GM04504 (cell line): ENCODE data around the gene PSAP.

ENCODE experiments used
- DNase-seq: peaks from one replicate; pipeline ENCODE4 v3.0.0-alpha.2; 2012; ENCODE audit warnings: low read depth

PSAP gene

DNA sequence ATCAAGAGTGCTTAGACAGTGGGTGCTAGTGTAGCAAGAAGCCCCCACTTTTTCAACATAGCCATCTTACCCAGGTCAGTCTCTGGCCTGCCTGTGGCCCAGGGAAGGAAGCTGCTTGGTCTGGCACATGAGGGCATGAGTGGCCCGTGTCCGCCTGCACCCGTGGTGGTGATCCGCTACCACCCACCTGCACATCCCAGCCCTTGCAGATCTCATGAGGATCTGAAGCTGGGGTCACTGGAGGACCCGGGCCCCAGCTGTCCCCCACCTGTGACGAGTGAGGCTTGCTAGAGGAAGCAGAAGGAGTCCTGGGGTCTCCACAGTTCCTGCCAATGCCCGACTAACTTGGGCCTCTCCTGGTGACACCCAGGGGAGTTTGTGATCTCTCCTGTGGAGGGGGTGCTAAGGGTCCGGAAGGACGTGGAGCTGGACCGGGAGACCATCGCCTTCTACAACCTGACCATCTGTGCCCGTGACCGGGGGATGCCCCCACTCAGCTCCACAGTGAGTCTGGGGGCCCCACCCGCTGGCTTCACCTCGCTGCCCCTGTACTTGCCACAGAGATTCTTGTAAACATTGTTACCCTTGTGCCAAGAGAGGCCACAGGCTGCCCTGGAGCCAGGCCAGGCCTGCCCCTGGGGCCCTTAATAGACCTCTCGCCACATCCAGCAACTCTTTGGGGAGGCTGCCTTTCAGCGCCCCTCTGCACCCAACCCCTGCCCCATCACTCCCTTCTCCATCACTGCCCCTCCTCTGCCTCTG lies 67.0 kb downstream of the PSAP start:
- no peak for DNase-seq

DNA sequence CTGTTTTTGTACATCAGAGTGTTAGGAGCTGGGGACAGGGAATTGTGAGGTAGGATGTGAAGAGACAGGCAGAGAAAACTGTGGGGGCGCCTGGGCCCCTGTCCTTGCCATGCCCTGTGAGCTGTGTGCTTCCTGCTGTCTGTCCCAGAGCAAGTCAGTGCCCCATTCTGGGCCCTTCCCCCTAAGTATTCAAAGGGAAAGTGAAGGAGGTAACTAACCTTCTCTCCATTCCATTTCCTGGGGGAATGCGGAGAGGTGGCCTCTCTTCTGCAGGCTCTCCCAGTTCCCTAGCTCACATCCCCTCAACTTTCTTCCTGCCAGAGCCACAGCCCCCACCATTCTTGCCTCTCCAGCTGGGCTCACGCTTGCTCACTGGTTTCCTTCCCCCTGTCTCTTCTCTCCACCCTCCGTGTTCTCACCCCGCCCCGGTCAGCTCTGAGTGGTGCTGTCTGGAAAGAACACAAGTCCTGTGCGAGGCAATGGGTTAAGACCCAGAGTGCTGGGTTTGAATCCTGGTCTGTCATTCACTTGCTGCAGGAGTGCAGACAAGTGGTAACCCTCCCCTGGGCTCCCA lies 68.0 kb downstream of the PSAP start:
- no peak for DNase-seq

DNA sequence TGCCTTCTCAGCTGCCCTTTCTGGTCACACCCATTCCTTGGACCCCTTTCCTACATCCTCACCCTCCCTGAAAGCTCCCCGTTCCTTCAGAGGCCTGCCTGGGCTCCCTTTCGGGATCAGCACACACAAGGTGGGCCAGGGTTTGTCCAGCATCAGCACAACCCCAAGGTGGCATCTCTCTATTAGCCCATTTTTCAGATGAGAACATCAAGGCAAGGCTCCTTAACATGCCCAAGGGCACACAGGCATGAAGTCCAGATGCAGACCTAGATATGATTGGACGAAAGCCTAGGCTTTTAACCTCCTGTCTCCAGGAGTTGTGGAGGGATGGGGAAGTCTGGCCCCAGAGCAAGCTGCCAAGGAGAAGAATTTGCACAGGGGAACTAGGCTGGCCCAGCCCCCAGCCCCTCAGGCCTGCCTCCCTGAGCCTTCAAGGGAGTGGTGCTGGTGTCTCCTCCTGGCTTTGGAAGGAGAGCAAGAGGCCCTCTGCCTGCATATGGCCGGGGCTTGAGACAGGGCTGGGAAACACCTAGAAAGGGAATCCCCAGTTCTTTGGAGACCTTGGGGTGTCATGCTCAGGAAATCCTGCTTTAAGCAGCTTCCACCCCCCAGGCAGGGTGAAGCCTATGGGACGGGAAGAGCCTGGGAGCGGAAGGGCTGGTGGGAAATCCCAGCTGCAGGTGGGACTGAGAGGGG lies 68.7 kb downstream of the PSAP start:
- no peak for DNase-seq

DNA sequence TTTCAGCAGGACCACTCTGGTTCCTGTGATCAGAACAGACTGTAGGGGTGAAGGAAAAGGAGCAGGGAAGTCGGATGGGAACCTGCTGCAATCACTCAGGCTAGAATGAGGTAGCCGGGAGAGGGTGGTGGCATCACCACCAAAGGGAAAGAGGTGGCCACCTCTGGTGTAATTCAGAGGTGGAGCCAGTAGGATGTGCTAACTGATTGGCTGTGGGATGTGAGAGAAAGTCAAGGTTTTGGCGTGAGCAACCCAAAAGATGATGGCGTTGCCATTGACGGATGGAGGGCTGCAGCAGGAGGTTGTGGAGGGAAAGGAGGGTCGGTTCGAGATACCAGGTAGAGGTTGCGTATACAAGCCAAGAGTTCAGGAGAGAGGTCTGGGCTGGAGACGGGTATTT lies 70.3 kb downstream of the PSAP start:
- DNase-seq: no peak

DNA sequence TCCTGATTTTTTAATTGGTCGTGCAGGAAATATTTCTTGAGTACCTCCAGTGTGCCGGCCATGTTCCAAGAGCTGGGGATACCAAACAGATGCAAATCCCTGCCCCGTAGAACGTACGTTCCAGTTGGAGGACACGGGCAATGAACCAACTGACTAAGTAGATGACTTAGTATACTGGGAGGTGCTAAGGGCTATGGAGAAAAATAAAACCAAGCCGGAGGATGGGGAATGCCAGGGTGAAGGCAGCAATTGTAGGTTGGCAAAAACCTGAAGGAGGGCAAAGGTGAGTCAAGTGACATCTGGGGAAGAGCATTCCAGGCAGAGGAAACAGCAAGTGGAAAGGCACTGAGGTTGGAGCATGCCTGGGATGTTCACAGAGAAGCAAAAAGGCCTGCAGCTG lies 70.9 kb downstream of the PSAP start:
- DNase-seq: no peak

GRCh38 chr10:71779641-71780040 lies 71.4 kb downstream of the PSAP start:
- DNase-seq: no peak

GRCh38 chr10:71778071-71778825 lies 72.8 kb downstream of the PSAP start:
- DNase-seq: no peak

GRCh38 chr10:71777213-71777985 lies 73.7 kb downstream of the PSAP start:
- DNase-seq: no peak

GRCh38 chr10:71776481-71776925 lies 74.5 kb downstream of the PSAP start:
- no peak for DNase-seq

DNA sequence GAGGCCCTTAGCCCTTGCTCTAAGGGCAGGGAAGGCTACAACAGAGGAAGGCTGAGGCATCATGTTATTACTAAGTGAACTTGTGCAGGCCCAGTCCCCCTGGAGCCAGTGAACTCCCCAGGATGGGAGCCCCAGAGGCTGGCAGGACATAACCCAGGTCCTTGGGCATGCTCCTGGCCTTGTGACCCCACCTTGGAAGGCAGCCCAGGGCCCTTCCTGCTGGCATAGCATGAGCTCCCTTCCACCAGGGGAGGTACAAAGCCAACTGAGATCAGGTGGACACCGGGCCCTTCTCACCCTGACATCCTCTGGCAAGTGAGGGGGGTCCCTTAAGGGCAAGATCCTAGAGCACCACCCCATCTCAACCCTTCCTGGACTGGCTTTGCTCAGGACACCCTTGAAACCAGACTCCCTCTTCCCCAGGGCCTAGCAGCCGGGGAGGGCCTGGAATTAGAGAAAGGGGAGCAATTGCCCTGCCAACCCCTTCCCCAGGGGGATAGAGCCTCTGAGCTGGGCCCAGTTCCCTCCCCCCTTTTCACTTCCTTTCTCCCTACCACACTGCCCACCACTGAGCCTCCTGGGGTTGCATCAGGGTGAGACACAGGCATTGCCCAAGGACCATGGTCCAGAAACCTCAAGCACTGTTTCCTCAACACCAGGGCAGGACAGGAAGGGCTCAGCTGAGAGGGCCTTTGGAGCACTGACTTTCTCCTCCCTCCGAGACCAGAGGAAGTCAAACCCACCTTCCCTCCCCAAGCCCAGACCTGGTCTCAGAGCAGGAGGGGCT lies 75.9 kb downstream of the PSAP start:
- no peak for DNase-seq

- peak; percentile 70 for DNase-seq
Measured at GRCh38 chr10:71773221-71773971, 77.7 kb downstream of the PSAP start, which contains the start of gene VSIR. Gene VSIR (minus strand): TSS chr10:71773520. CDS start chr10:71773439, 81 bp downstream.

DNA sequence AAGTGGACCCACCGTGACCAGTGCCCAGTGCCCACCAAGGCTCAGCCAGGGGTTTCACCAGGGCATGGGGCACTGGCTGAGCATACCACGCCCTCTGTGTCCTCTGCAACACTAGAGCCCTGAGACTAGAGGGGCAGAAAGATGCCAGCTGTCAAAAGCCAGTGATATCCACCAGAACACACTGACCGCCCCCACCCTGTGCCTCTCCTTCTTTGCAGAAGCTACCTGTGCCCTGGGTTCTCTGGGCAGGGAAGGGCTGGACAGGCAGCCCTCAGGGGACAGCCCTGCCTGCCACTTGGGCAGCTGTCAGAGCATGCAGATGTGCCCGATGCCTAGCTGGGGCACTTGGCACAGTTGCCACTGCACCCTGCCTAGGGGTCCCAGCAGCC lies 78.2 kb downstream of the PSAP start:
- no peak for DNase-seq

- DNase-seq: peak; percentile 74
Measured at GRCh38 chr10:71771821-71772617, 79.0 kb downstream of the PSAP start.

DNA sequence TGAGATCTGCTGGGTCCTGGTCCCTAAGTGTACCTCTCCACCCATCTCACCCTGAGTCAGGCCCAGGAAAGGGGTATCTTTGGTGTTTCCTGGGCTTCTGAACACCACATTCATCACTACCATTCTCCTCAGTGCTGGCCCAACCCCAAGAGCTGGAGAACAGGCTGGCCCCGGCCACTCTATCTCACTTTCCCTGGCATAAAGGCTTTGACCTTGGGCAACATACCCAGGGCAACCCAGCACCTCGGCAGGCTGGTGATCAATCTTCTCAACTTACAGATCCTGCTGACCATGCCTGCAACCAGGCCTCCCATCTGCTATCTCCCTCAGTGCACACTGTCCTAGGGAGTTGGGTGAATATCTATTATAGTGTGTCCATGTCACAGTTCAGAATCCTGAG lies 79.8 kb downstream of the PSAP start:
- DNase-seq: no peak

DNA sequence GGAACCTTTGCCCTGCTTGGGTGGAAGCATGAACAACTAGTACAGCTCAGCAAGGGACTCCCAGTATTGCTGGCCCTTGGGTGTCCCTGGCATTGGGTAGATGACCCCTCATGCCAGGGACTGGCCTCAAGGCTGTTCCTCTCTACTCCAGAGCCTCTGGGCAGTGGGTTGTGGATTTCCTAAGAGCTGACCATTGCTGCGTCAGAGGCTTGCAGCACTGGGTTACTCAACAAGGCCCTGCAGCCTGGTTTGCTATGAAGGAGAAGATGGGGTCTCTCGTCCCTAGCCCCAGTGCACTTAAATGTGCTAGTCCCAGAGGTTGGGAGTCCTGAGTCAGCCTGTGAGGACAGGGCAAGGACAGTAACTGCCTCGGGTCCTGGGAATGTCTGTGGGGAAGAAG lies 80.3 kb downstream of the PSAP start:
- no peak for DNase-seq

GRCh38 chr10:71770255-71770654 lies 80.8 kb downstream of the PSAP start:
- DNase-seq: no peak

DNA sequence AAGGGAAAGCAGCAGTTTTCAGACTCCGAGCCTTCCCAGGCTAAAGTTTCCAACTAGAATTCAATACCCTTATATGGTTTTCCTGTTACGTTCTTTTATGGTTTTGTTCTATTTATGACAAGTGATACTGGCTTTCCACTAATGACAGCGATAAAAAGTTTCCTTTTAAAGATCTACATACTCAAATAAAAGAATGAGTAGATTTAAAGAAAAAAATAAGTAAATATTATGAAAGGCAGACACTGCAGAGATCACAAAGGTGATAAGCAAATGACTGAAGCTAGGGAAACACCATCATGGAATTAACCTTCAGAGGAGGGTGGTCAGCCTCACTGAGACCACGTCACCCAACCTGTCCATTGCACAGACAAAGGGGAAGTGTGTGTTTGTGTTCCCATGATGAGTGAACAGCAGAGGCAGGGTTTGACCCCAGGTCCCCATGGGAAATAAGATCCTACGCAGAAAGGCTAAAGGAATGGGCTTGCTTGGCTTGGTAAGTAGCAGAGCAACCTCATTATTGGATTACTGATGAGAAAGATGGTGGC lies 81.7 kb downstream of the PSAP start:
- DNase-seq: no peak

- no peak for DNase-seq
Measured at GRCh38 chr10:71767420-71768035, 83.5 kb downstream of the PSAP start.
